HL-60 (cell line): ENCODE measurements around the gene BTBD3.

Experiments
- CTCF ChIP-seq: IDR thresholded peaks from one replicate; pipeline ENCODE4 v1.5.1; 2011; ENCODE audit warnings: low read length, control low read depth, inconsistent platforms; ENCODE audit not compliant: insufficient read depth
- GABPA ChIP-seq: IDR thresholded peaks from 2 replicates; pipeline ENCODE4 v1.6.1; 2012; ENCODE audit warnings: low read depth
- POLR2AphosphoS5 ChIP-seq: IDR thresholded peaks from 2 replicates; pipeline ENCODE4 v1.6.1; 2012; ENCODE audit warnings: low read depth
- REST ChIP-seq: IDR thresholded peaks from 2 replicates; pipeline ENCODE4 v1.6.1; 2012; ENCODE audit warnings: low read depth; ENCODE audit not compliant: insufficient replicate concordance
- SPI1 ChIP-seq: IDR thresholded peaks from 2 replicates; pipeline ENCODE4 v1.6.1; 2012; ENCODE audit warnings: low read depth, mild to moderate bottlenecking, borderline replicate concordance

GRCh38 chr20:11918391-11918845 lies 725 bp downstream of the BTBD3 start:
- no peak for TF ChIP-seq CTCF
- no peak for TF ChIP-seq REST
- TF ChIP-seq GABPA, result no peak
- no peak for TF ChIP-seq POLR2AphosphoS5
- TF ChIP-seq SPI1, result no peak
